SK-N-SH treated with all-trans-retinoic acid at 6 μM for 48 hours (cell line): ENCODE measurements around the gene DENND4C.
A peak's percentile ranks its signal among the peaks of the same experiment; 100 is the strongest.

Source experiments
- ATAC-seq: fragments of 200-7000 bp; cut with Tn5 transposase; 3 replicates; pipeline ENCODE4 v1.9.1; 2020; ENCODE audit warnings: mild to moderate bottlenecking, moderate library complexity
- ARNTL ChIP-seq: fragments of 450-650 bp; formaldehyde crosslinking; IDR thresholded peaks from 2 replicates; pipeline ENCODE4 v1.5.0; 2020; ENCODE audit warnings: low read depth, mild to moderate bottlenecking, moderate library complexity, borderline replicate concordance
- BACH2 ChIP-seq: fragments of 250-450 bp; sonication (Bioruptor Pico); IDR thresholded peaks from 2 replicates; pipeline ENCODE4 v1.9.0; 2021; ENCODE audit warnings: mild to moderate bottlenecking, borderline replicate concordance
- CSDC2 ChIP-seq: fragments of 250-450 bp; sonication (Bioruptor Pico); IDR thresholded peaks from 2 replicates; pipeline ENCODE4 v1.5.0; 2020; ENCODE audit warnings: mild to moderate bottlenecking, moderate library complexity
- CSRNP3 ChIP-seq: fragments of 250-450 bp; sonication (Bioruptor Pico); IDR thresholded peaks from 2 replicates; pipeline ENCODE4 v1.5.1; 2021; ENCODE audit warnings: mild to moderate bottlenecking, moderate library complexity
- ESRRG ChIP-seq: fragments of 250-450 bp; sonication (Bioruptor Pico); IDR thresholded peaks from 2 replicates; pipeline ENCODE4 v1.6.1; 2021; ENCODE audit warnings: mild to moderate bottlenecking
- GLIS3 ChIP-seq: fragments of 250-450 bp; sonication (Bioruptor Pico); IDR thresholded peaks from 2 replicates; pipeline ENCODE4 v1.5.0; 2020; ENCODE audit warnings: mild to moderate bottlenecking, moderate library complexity
- ISL1 ChIP-seq: fragments of 250-450 bp; sonication (Bioruptor Pico); IDR thresholded peaks from 2 replicates; pipeline ENCODE4 v2.1.2; 2022; ENCODE audit warnings: mild to moderate bottlenecking, moderate library complexity
- OSR1 ChIP-seq: fragments of 250-450 bp; sonication (Bioruptor Pico); IDR thresholded peaks from 2 replicates; pipeline ENCODE4 v1.8.0; 2022; ENCODE audit warnings: moderate library complexity, mild to moderate bottlenecking, inconsistent platforms
- PPARA ChIP-seq: fragments of 250-450 bp; sonication (Bioruptor Pico); IDR thresholded peaks from 2 replicates; pipeline ENCODE4 v1.5.0; 2020; ENCODE audit warnings: mild to moderate bottlenecking, borderline replicate concordance
- RARB ChIP-seq: fragments of 250-450 bp; sonication (Bioruptor Pico); IDR thresholded peaks from 2 replicates; pipeline ENCODE4 v1.8.0; 2021; ENCODE audit warnings: mild to moderate bottlenecking, moderate library complexity
- SNAI2 ChIP-seq: fragments of 250-450 bp; sonication (Bioruptor Pico); IDR thresholded peaks from 2 replicates; pipeline ENCODE4 v1.5.0; 2020; ENCODE audit warnings: mild to moderate bottlenecking, moderate library complexity
- TCF4 ChIP-seq: fragments of 250-450 bp; sonication (Bioruptor Pico); IDR thresholded peaks from 2 replicates; pipeline ENCODE4 v1.8.0; 2021; ENCODE audit warnings: mild to moderate bottlenecking, moderate library complexity, borderline replicate concordance
- TOX ChIP-seq: fragments of 250-450 bp; sonication (Bioruptor Pico); IDR thresholded peaks from 2 replicates; pipeline ENCODE4 v1.8.0; 2021; ENCODE audit warnings: mild to moderate bottlenecking, moderate library complexity, borderline replicate concordance
- ZC3H10 ChIP-seq: fragments of 250-450 bp; sonication (Bioruptor Pico); IDR thresholded peaks from 2 replicates; pipeline ENCODE4 v1.5.1; 2021; ENCODE audit warnings: mild to moderate bottlenecking, moderate library complexity
- ZFP3 ChIP-seq: fragments of 250-450 bp; sonication (Bioruptor Pico); IDR thresholded peaks from 2 replicates; pipeline ENCODE4 v1.5.0; 2020; ENCODE audit warnings: mild to moderate bottlenecking, moderate library complexity
- ZFP30 ChIP-seq: fragments of 450-650 bp; formaldehyde crosslinking; IDR thresholded peaks from 2 replicates; pipeline ENCODE4 v1.5.0; 2022; ENCODE audit warnings: mild to moderate bottlenecking, moderate library complexity
- ZNF565 ChIP-seq: fragments of 450-650 bp; formaldehyde crosslinking; conservative IDR thresholded peaks from 2 replicates; pipeline ENCODE4 v1.5.0; 2020; ENCODE audit warnings: low read depth, mild to moderate bottlenecking, moderate library complexity
- ZNF70 ChIP-seq: fragments of 450-650 bp; formaldehyde crosslinking; IDR thresholded peaks from 2 replicates; pipeline ENCODE4 v1.5.0; 2020; ENCODE audit warnings: mild to moderate bottlenecking, moderate library complexity
- ZNF8 ChIP-seq: fragments of 450-650 bp; formaldehyde crosslinking; IDR thresholded peaks from 2 replicates; pipeline ENCODE4 v1.5.0; 2020; ENCODE audit warnings: mild to moderate bottlenecking, moderate library complexity
- TF ChIP-seq, protein P1 (sequence below): fragments of 250-450 bp; sonication (Bioruptor Pico); IDR thresholded peaks from 2 replicates; pipeline ENCODE4 v1.8.0; 2021; ENCODE audit warnings: low read depth, mild to moderate bottlenecking, moderate library complexity, borderline replicate concordance
- TF ChIP-seq, protein P2 (sequence below): fragments of 250-450 bp; sonication (Bioruptor Pico); IDR thresholded peaks from 2 replicates; pipeline ENCODE4 v1.5.0; 2020; ENCODE audit warnings: mild to moderate bottlenecking, moderate library complexity

DENND4C gene

DNA sequence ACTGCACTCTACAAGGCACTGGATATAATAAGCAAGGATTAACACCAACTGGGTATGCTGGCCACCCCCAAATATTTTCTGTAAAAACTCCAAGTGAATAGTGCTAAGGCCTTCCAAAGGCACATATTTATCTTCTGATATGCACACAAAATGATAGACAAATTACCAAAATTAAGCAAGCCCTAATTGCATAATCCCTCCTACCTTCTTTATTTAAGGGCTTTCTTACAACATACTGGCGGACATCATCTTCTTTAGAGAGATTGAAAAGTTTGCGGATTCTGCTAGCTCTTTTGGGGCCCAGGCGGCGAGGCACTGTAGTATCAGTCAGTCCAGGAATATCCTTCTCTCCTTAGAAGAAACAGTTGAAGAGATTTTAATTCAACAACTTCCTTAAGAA is 147.7 kb downstream of the DENND4C start:
- no peak for ATAC-seq
- TF ChIP-seq ARNTL (CRISPR knock-in tag) (no peak), ZNF8 (no peak), ESRRG (CRISPR knock-in tag) (no peak), ZNF565 (no peak), ISL1 (no peak), GLIS3 (CRISPR knock-in tag) (no peak)

- no peak for TF ChIP-seq SNAI2 (CRISPR knock-in tag)
- no peak for TF ChIP-seq ZNF70
- TF ChIP-seq ARNTL (CRISPR knock-in tag): no peak
- TF ChIP-seq BACH2 (CRISPR knock-in tag): no peak
- TF ChIP-seq, protein P1, sequence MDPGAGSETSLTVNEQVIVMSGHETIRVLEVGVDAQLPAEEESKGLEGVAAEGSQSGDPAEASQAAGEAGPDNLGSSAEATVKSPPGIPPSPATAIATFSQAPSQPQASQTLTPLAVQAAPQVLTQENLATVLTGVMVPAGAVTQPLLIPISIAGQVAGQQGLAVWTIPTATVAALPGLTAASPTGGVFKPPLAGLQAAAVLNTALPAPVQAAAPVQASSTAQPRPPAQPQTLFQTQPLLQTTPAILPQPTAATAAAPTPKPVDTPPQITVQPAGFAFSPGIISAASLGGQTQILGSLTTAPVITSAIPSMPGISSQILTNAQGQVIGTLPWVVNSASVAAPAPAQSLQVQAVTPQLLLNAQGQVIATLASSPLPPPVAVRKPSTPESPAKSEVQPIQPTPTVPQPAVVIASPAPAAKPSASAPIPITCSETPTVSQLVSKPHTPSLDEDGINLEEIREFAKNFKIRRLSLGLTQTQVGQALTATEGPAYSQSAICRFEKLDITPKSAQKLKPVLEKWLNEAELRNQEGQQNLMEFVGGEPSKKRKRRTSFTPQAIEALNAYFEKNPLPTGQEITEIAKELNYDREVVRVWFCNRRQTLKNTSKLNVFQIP (CRISPR knock-in tag): no peak
- no peak for TF ChIP-seq OSR1 (CRISPR knock-in tag)
- no peak for TF ChIP-seq TOX (CRISPR knock-in tag)
- no peak for TF ChIP-seq ESRRG (CRISPR knock-in tag)
- no peak for TF ChIP-seq ZFP3 (CRISPR knock-in tag)
- no peak for ATAC-seq
Observed at GRCh38 chr9:19378647-19379046, 148.2 kb downstream of the DENND4C start.

DNA sequence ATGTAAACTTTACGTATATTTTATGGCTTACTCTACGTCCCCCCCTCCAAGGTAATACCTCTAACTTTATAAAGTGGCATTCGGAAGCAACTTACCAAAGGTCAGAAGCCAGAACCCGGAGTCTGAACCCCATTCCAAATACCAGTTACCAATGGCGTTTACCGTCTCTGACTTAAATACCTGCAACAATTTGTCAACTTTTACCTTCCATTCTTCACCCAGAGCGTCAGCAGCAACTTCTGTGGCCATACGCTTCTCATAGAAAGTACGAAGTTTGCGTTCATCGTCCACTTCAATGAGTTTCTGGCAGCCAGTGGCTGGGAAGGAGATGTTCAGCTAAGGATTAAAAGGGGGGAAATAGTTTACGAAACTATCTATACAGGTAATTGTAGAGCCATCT is 148.8 kb downstream of the DENND4C start:
- TF ChIP-seq TCF4 (CRISPR knock-in tag): no peak
- TF ChIP-seq, protein P2, sequence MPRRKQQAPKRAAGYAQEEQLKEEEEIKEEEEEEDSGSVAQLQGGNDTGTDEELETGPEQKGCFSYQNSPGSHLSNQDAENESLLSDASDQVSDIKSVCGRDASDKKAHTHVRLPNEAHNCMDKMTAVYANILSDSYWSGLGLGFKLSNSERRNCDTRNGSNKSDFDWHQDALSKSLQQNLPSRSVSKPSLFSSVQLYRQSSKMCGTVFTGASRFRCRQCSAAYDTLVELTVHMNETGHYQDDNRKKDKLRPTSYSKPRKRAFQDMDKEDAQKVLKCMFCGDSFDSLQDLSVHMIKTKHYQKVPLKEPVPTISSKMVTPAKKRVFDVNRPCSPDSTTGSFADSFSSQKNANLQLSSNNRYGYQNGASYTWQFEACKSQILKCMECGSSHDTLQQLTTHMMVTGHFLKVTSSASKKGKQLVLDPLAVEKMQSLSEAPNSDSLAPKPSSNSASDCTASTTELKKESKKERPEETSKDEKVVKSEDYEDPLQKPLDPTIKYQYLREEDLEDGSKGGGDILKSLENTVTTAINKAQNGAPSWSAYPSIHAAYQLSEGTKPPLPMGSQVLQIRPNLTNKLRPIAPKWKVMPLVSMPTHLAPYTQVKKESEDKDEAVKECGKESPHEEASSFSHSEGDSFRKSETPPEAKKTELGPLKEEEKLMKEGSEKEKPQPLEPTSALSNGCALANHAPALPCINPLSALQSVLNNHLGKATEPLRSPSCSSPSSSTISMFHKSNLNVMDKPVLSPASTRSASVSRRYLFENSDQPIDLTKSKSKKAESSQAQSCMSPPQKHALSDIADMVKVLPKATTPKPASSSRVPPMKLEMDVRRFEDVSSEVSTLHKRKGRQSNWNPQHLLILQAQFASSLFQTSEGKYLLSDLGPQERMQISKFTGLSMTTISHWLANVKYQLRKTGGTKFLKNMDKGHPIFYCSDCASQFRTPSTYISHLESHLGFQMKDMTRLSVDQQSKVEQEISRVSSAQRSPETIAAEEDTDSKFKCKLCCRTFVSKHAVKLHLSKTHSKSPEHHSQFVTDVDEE (CRISPR knock-in tag): no peak
- TF ChIP-seq ZNF8: no peak
- no peak for TF ChIP-seq CSDC2 (CRISPR knock-in tag)
- no peak for TF ChIP-seq ZC3H10 (CRISPR knock-in tag)
- TF ChIP-seq SNAI2 (CRISPR knock-in tag): no peak
- TF ChIP-seq RARB (CRISPR knock-in tag): no peak
- no peak for TF ChIP-seq ZFP3 (CRISPR knock-in tag)
- TF ChIP-seq OSR1 (CRISPR knock-in tag): no peak
- TF ChIP-seq ZNF70: no peak
- no peak for TF ChIP-seq ISL1
- no peak for TF ChIP-seq ZFP30 (CRISPR knock-in tag)
- no peak for TF ChIP-seq ESRRG (CRISPR knock-in tag)
- ATAC-seq: no peak

DNA sequence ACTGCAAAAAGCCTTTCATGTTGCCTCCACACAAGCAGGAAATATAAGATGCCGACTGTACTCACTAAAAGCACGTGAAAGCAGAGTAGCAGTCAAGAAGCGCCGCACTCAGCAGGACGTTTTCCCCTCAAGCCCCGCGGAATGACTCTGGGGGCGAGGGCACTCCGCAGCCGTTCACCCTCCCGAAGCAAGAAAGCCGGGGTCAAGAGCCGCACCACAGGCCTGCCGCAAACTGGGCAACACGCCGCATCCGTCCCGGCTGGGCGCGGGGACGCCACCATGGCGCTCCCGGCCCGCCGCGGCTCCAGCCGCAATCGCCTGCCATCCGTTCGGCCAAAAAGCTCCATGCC is 149.2 kb downstream of the DENND4C start:
- peak; percentile 43 for ATAC-seq
- no peak for TF ChIP-seq CSDC2 (CRISPR knock-in tag)
- TF ChIP-seq OSR1 (CRISPR knock-in tag): no peak

- TF ChIP-seq BACH2 (CRISPR knock-in tag): no peak
- no peak for TF ChIP-seq CSRNP3 (CRISPR knock-in tag)
- TF ChIP-seq PPARA (CRISPR knock-in tag): no peak
- no peak for TF ChIP-seq OSR1 (CRISPR knock-in tag)
- TF ChIP-seq, protein P1 (CRISPR knock-in tag): no peak
- TF ChIP-seq TCF4 (CRISPR knock-in tag): no peak
- no peak for ATAC-seq
Observed at GRCh38 chr9:19380826-19381075, 150.3 kb downstream of the DENND4C start.
